NT2/D1 (cell line): ENCODE measurements around the gene LITAFD.

Source experiments
- SUZ12 ChIP-seq: IDR thresholded peaks from 2 replicates; pipeline ENCODE4 v1.6.1; 2011; ENCODE audit not compliant: insufficient read length, insufficient read depth; ENCODE audit errors: extremely low read depth
- YY1 ChIP-seq: IDR thresholded peaks from 2 replicates; pipeline ENCODE4 v1.6.1; 2011; ENCODE audit not compliant: insufficient read length, insufficient read depth
- ZNF274 ChIP-seq: IDR thresholded peaks from 2 replicates; pipeline ENCODE4 v1.6.1; 2011; ENCODE audit warnings: mild to moderate bottlenecking, low read depth, low read length

- TF ChIP-seq YY1, result no peak
- TF ChIP-seq SUZ12, result no peak
- TF ChIP-seq ZNF274, result no peak
Measured at GRCh38 chr16:8901320-8901861, 19.2 kb downstream of the LITAFD start.
